Bone marrow (tissue), 2 donors: Measurements from ENCODE around the gene TNFRSF12A.
A peak's percentile ranks its signal among the peaks of the same experiment; 100 is the strongest.
"Not testable (repeated sequence)": the region's sequence is repeated elsewhere in the genome, so short reads cannot be mapped to it uniquely, and the experiment has no call there.

ENCODE experiments used
- DNase-seq, 2 donors: peaks; one replicate each; lab custom pipeline; 2025; lab: John Stamatoyannopoulos, UW

The TNFRSF12A gene

GRCh38 chr16:3049921-3050481 lies 29.8 kb downstream of the TNFRSF12A start:
- DNase-seq: no peak

- no peak for DNase-seq
These were observed 30.3 kb downstream of the TNFRSF12A start for GRCh38 chr16:3050487-3050886.

GRCh38 chr16:3051009-3051408 lies 30.8 kb downstream of the TNFRSF12A start:
- no peak for DNase-seq

GRCh38 chr16:3051494-3051893 lies 31.3 kb downstream of the TNFRSF12A start:
- DNase-seq: no peak

GRCh38 chr16:3052571-3053329 lies 32.6 kb downstream of the TNFRSF12A start:
- DNase-seq: not testable (repeated sequence)

GRCh38 chr16:3053330-3053710 lies 33.2 kb downstream of the TNFRSF12A start:
- DNase-seq: not testable (repeated sequence)

- peak in 1 of 2 donors; percentile 79 for DNase-seq
These were observed 35.0 kb downstream of the TNFRSF12A start for GRCh38 chr16:3054965-3055733.

- DNase-seq: not testable (repeated sequence)
These were observed 35.6 kb downstream of the TNFRSF12A start for GRCh38 chr16:3055734-3056115.

GRCh38 chr16:3056336-3057180 lies 36.4 kb downstream of the TNFRSF12A start:
- DNase-seq: no peak

GRCh38 chr16:3057181-3058138 lies 37.3 kb downstream of the TNFRSF12A start:
- no peak for DNase-seq

GRCh38 chr16:3058139-3059030 lies 38.2 kb downstream of the TNFRSF12A start:
- peak in 1 of 2 donors; percentile 23 for DNase-seq

GRCh38 chr16:3059041-3059722 lies 39.0 kb downstream of the TNFRSF12A start:
- peak; percentile 55 to 67 for DNase-seq

GRCh38 chr16:3059723-3060242 lies 39.6 kb downstream of the TNFRSF12A start:
- DNase-seq: no peak

- no peak for DNase-seq
These were observed 40.4 kb downstream of the TNFRSF12A start for GRCh38 chr16:3060339-3061127.

- DNase-seq: no peak
These were observed 42.4 kb downstream of the TNFRSF12A start for GRCh38 chr16:3062553-3062952.

- DNase-seq: no peak
These were observed 43.6 kb downstream of the TNFRSF12A start for GRCh38 chr16:3063625-3064386.

GRCh38 chr16:3065069-3065741 lies 45.0 kb downstream of the TNFRSF12A start, which contains the start of gene IL32:
Gene IL32 (plus strand): TSS chr16:3065640. CDS start chr16:3065812, 172 bp downstream.
- DNase-seq: no peak
